PC-9 (cell line): ENCODE results near the gene CPT1B. TPM values are rescaled to one million over a fixed set of nuclear protein-coding genes. Genes with fewer than 3 reads are reported as not detected.

Experiments used
- BruUV-seq: library from RNA; stranded (reverse); fragments of 400-500 nt; replicated peaks from 2 replicates; lab custom pipeline; 2021; lab: Mats Ljungman, UMichigan
- CTCF ChIA-PET: fragments of 300-600 bp; sonication (Branson Sonifier 250); formaldehyde crosslinking; loops from one replicate; lab custom pipeline; 2022; ENCODE audit warnings: antibody characterized with exemption; lab: Charles Lee
- POLR2A ChIA-PET: fragments of 300-600 bp; sonication (Branson Sonifier 250); formaldehyde crosslinking; loops from one replicate; lab custom pipeline; 2022; ENCODE audit warnings: antibody characterized with exemption; ENCODE audit not compliant: unreplicated experiment; lab: Charles Lee
- DNase-seq, 2 experiments: peaks; one replicate each; pipeline versions ENCODE4 v3.0.0 to v3.0.0-alpha.2; 2015 to 2022; ENCODE audit warnings: mixed read lengths in 1 of 2
- H2AFZ ChIP-seq: fragments of 200-600 bp; sonication (generic); 2 replicates; pipeline ENCODE4 v1.8.1; 2017; ENCODE audit warnings: antibody characterized with exemption
- H3F3A ChIP-seq: fragments of 200-600 bp; sonication (generic); 2 replicates; pipeline ENCODE4 v1.8.1; 2017; ENCODE audit warnings: antibody characterized with exemption, mild to moderate bottlenecking, low read depth; ENCODE audit not compliant: insufficient read depth
- H3K27ac ChIP-seq: fragments of 200-600 bp; sonication (generic); 2 replicates; pipeline ENCODE4 v1.6.1; 2016; ENCODE audit warnings: mixed run types
- H3K27me3 ChIP-seq: fragments of 200-600 bp; sonication (generic); 2 replicates; pipeline ENCODE4 v1.6.1; 2016; ENCODE audit warnings: low read depth, mixed run types; ENCODE audit not compliant: insufficient read depth
- H3K36me3 ChIP-seq: fragments of 200-600 bp; sonication (generic); 2 replicates; pipeline ENCODE4 v1.6.1; 2016; ENCODE audit warnings: low read depth, mixed run types
- H3K4me1 ChIP-seq: fragments of 200-600 bp; sonication (generic); replicated peaks from 2 replicates; pipeline ENCODE4 v1.6.1; 2016; ENCODE audit warnings: mixed run types; ENCODE audit not compliant: insufficient read depth
- H3K4me2 ChIP-seq: fragments of 200-600 bp; sonication (generic); 2 replicates; pipeline ENCODE4 v1.6.1; 2017; ENCODE audit warnings: mixed run types
- H3K4me3 ChIP-seq: fragments of 200-600 bp; sonication (generic); 2 replicates; pipeline ENCODE4 v1.6.1; 2016; ENCODE audit warnings: mixed run types
- H3K79me2 ChIP-seq: fragments of 200-600 bp; sonication (generic); 2 replicates; pipeline ENCODE4 v1.6.1; 2017; ENCODE audit warnings: low read depth, mixed run types
- H3K9me2 ChIP-seq: fragments of 200-600 bp; sonication (generic); 2 replicates; pipeline ENCODE4 v1.8.1; 2017; ENCODE audit warnings: mild to moderate bottlenecking; ENCODE audit not compliant: insufficient read depth
- H3K9me3 ChIP-seq: fragments of 200-600 bp; sonication (generic); 2 replicates; pipeline ENCODE4 v1.8.1; 2016; ENCODE audit warnings: low read depth; ENCODE audit not compliant: insufficient read depth
- H4K20me1 ChIP-seq: fragments of 200-600 bp; sonication (generic); 2 replicates; pipeline ENCODE4 v1.8.1; 2017; ENCODE audit not compliant: insufficient read depth
- CTCF ChIP-seq: fragments of 200-600 bp; sonication (generic); conservative IDR thresholded peaks from 2 replicates; pipeline ENCODE4 v1.6.1; 2017; ENCODE audit warnings: mixed run types, antibody characterized with exemption, mild to moderate bottlenecking, moderate library complexity
- EZH2 ChIP-seq: fragments of 200-600 bp; sonication (generic); IDR thresholded peaks from 2 replicates; pipeline ENCODE4 v1.8.0; 2017; ENCODE audit warnings: antibody characterized with exemption, low read depth
- intact Hi-C: fragments of 100-400 bp; cut with micrococcal nuclease; formaldehyde crosslinking; loops from one replicate; pipeline ENCODE4 v1.10.0; 2022; ENCODE audit not compliant: unreplicated experiment
- total RNA-seq: library from RNA; stranded (reverse); gene quantifications from 2 replicates; pipeline ENCODE4 v1.2.3, GENCODE V29; 2021

CPT1B gene
- total RNA-seq, 1 experiment from 2014 or later = 66.2 TPM

DNA sequence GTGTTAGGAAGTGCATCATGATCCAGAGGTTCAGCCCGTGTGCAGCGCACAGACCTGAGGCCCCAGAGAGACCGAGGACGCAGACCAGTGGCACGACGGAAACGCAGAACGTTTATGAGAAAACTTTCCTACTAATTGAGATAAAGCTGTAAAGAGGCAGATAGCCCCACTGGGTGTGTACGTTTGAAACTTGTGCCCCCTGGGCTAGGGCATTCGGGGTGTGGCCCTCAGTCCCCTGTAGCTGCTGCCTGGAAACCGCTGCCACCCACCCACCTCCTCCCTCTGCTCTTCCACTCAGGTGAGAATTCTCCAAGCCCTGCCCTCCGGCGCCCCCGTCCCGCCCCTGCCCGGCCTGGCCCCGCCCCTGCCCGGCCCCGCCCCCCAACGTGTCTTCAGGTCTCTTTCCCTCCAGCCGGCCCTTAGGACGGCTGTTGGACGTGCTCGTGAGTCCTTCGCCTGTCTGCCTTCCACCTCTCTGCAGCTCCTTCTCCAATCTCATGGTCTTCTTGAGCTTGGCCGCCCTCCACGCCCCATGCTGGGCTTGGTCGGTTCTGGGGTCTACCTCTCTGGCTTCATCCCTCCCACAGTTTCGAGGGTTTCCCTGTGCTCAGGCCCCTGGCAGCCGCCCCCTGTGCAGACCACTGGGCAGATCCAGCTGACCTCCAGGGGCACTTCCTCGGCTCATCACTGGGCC lies 34.4 kb upstream of the CPT1B start:
- CTCF ChIA-PET = interaction anchor here (0.6 kb wide), 1 partner anchor 15 kb away, joined by 4 read pairs; no protein-coding TSS in a partner anchor
- DNase-seq = peak in 1 of 2 experiments; percentile 23
- no peaks in the 10 kb centered on the region for H3K79me2 ChIP-seq
- H3K4me1 ChIP-seq = peaks cover 6% of the 10 kb centered on the region; the same call in 1 of the 2 replicates
- no TSS peak for BruUV-seq
- no peak for TF ChIP-seq CTCF
- no peak for TF ChIP-seq EZH2
- peaks cover 47% of the 10 kb centered on the region for H3K27me3 ChIP-seq
- no peak overlapping the region for H3K4me3 ChIP-seq
- no peak overlapping the region for H3K27ac ChIP-seq
- H2AFZ ChIP-seq = no peak overlapping the region
- POLR2A ChIA-PET = interaction anchor here (0.6 kb wide), 1 partner anchor 45 kb away, joined by 3 read pairs; no protein-coding TSS in a partner anchor
- no peaks in the 10 kb centered on the region for H3K9me2 ChIP-seq
- no peaks in the 10 kb centered on the region; the same call in 1 of the 2 replicates for H4K20me1 ChIP-seq
- no peaks in the 10 kb centered on the region for H3K36me3 ChIP-seq
- no peaks in the 10 kb centered on the region for H3K9me3 ChIP-seq
- intact Hi-C loops = no loop called here
- no peak overlapping the region for H3K4me2 ChIP-seq
- H3F3A ChIP-seq = peaks cover 17% of the 10 kb centered on the region

DNA sequence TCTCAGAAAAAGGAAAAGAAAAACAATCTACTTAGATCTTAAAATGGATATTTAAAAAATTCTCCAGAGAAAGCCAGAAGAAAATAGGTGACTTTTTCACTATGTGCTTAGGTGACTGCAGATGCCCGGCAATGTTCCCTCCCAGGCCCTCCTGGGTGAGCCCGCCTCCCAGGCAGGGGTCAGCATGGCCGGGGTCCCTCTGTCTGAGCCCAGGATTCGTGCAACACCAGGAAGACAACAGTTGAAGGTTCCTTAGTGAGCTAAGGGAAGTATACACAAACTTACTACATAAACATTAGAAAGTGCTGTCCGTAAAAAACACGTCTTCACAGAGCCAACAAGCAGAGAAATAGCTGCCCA lies 33.9 kb upstream of the CPT1B start:
- no peaks in the 10 kb centered on the region for H3K79me2 ChIP-seq
- no peak overlapping the region for H3K4me2 ChIP-seq
- no peak for DNase-seq
- TF ChIP-seq EZH2 (no peak), CTCF (no peak)
- H4K20me1 ChIP-seq = no peaks in the 10 kb centered on the region; the same call in none of the 2 replicates
- ChIA-PET CTCF (no interaction called here), POLR2A (no interaction called here)
- peaks cover 53% of the 10 kb centered on the region for H3K27me3 ChIP-seq
- H3K9me3 ChIP-seq = no peaks in the 10 kb centered on the region
- intact Hi-C loops = no loop called here
- H3K4me3 ChIP-seq = no peak overlapping the region
- no TSS peak for BruUV-seq
- no peak overlapping the region for H3K27ac ChIP-seq
- no peak overlapping the region for H2AFZ ChIP-seq
- no peaks in the 10 kb centered on the region for H3K36me3 ChIP-seq
- no peaks in the 10 kb centered on the region for H3K9me2 ChIP-seq
- peaks cover 17% of the 10 kb centered on the region for H3F3A ChIP-seq
- H3K4me1 ChIP-seq = peaks cover 6% of the 10 kb centered on the region; the same call in 1 of the 2 replicates

DNA sequence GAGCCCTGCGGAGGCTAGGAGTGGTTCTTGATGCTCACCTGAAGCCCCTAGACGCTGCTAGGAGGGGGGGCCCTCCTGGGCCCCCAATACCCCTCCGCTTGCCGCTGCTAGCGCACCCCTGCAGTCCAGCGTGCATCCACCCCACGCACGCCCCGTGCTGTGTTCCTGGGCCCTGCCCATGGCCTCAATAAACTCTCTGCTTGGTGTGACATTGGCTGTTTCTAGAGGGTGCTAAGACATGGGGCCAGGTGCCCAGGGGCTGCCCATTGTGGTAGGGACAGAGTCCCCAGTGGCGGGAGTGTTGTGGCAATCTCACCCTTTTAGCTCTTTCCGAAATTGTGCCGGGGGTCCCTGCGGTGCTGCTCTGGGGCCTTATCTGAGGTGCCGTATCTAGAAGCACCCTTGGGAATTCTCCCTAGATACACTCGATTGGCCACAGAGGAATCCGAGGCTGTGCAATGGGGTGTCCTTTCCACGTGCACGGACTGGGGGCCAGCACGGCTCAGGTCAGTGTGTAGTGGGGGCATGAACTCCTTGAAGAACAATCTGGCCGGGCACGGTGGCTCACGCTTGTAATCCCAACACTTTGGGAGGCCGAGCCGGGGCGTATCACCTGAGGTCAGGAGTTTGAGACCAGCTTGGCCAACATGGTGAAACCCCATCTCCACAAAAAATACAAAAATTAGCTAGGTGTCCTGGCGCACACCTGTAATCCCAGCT lies 33.3 kb upstream of the CPT1B start:
- CTCF ChIA-PET = interaction anchor here (0.6 kb wide), 1 partner anchor 9 kb away, joined by 8 read pairs; no protein-coding TSS in a partner anchor
- POLR2A ChIA-PET = no interaction called here
- no peak overlapping the region for H3K4me3 ChIP-seq
- peaks cover 6% of the 10 kb centered on the region; the same call in 1 of the 2 replicates for H3K4me1 ChIP-seq
- H3K27me3 ChIP-seq = peaks cover 59% of the 10 kb centered on the region
- BruUV-seq = no TSS peak
- H3F3A ChIP-seq = peaks cover 17% of the 10 kb centered on the region
- no peak overlapping the region for H3K27ac ChIP-seq
- H3K4me2 ChIP-seq = no peak overlapping the region
- H3K9me2 ChIP-seq = no peaks in the 10 kb centered on the region
- H3K9me3 ChIP-seq = no peaks in the 10 kb centered on the region
- H3K79me2 ChIP-seq = no peaks in the 10 kb centered on the region
- DNase-seq = no peak
- no peaks in the 10 kb centered on the region; the same call in none of the 2 replicates for H4K20me1 ChIP-seq
- H2AFZ ChIP-seq = no peak overlapping the region
- intact Hi-C loops = no loop called here
- TF ChIP-seq EZH2 (no peak), CTCF (no peak)
- no peaks in the 10 kb centered on the region for H3K36me3 ChIP-seq
